ENCODE measurements around the gene SRSF12. TPM values are rescaled to one million over a fixed set of nuclear protein-coding genes. Genes with fewer than 3 reads are reported as not detected.
"Not testable (repeated sequence)": the region's sequence is repeated elsewhere in the genome, so short reads cannot be mapped to it uniquely, and the experiment has no call there.

SRSF12 gene
- total and polyA plus RNA-seq, 7 donors: 0.36 to 3.6 (median 1.1) TPM; not detected in 2

- no peak overlapping the region for H3K27ac ChIP-seq
- TF ChIP-seq EP300 (IDR thresholded peaks at IDR 0.05) (no peak), CTCF (IDR thresholded peaks at IDR 0.05) (no peak), POLR2AphosphoS5 (IDR thresholded peaks at IDR 0.05) (no peak)
- no peak overlapping the region for H3K4me3 ChIP-seq
- H3K27me3 ChIP-seq: no peaks in the 10 kb centered on the region
- peaks cover 0 to 9% (median 7%) of the 10 kb centered on the region in 4 donors for H3K4me1 ChIP-seq
- no peak for DNase-seq
- H3K36me3 ChIP-seq: no peaks in the 10 kb centered on the region
- H3K9me3 ChIP-seq: no peaks in the 10 kb centered on the region
- intact Hi-C loops (cut with DNase I): no loop called here
Measured at GRCh38 chr6:89067796-89068195, 50.1 kb downstream of the SRSF12 start.

GRCh38 chr6:89066940-89067646 is 50.8 kb downstream of the SRSF12 start:
- TF ChIP-seq POLR2AphosphoS5 (IDR thresholded peaks at IDR 0.05) (no peak), POLR2A (IDR thresholded peaks at IDR 0.05) (no peak), EP300 (IDR thresholded peaks at IDR 0.05) (no peak), CTCF (IDR thresholded peaks at IDR 0.05) (no peak)
- intact Hi-C loops (cut with DNase I): no loop called here
- Histone ChIP-seq H3K27me3 (no peaks in the 10 kb centered on the region), H3K36me3 (no peaks in the 10 kb centered on the region), H3K4me1 (peaks cover 0 to 2% (median under 1%) of the 10 kb centered on the region in 4 donors), H3K9me3 (no peaks in the 10 kb centered on the region), H3K27ac (no peak overlapping the region), H3K4me3 (no peak overlapping the region)
- 73 to 80% methylated on average over 4 of the region's 4 CpGs for WGBS, 2 donors
- DNase-seq: no peak

- H3K4me3 ChIP-seq, DNase-seq: not testable (repeated sequence)
- WGBS, 2 donors: 90 to 98% methylated on average over 9 of the region's 9 CpGs
Measured at GRCh38 chr6:89066121-89066520, 51.8 kb downstream of the SRSF12 start.

GRCh38 chr6:89064931-89065330 is 52.9 kb downstream of the SRSF12 start:
- intact Hi-C loops (cut with DNase I); H3K27ac ChIP-seq; H3K9me3 ChIP-seq; H3K4me3 ChIP-seq; H3K4me1 ChIP-seq; H3K27me3 ChIP-seq; H3K36me3 ChIP-seq; DNase-seq: not testable (repeated sequence)
- WGBS, 2 donors: 90 to 97% methylated on average over 22 of the region's 22 CpGs

More at GRCh38 chr6:89066121-89066520, 51.8 kb downstream of the SRSF12 start:
- H3K36me3 ChIP-seq; H3K27ac ChIP-seq; H3K27me3 ChIP-seq; H3K9me3 ChIP-seq; H3K4me1 ChIP-seq; intact Hi-C loops (cut with DNase I): not testable (repeated sequence)

- no peak for DNase-seq
- H3K9me3 ChIP-seq: no peaks in the 10 kb centered on the region
- H3K36me3 ChIP-seq: no peaks in the 10 kb centered on the region
- TF ChIP-seq POLR2AphosphoS5 (IDR thresholded peaks at IDR 0.05) (no peak), EP300 (IDR thresholded peaks at IDR 0.05) (no peak), CTCF (IDR thresholded peaks at IDR 0.05) (no peak), POLR2A (IDR thresholded peaks at IDR 0.05) (no peak)
- no peak overlapping the region for H3K4me3 ChIP-seq
- H3K4me1 ChIP-seq: no peaks in the 10 kb centered on the region
- WGBS, 2 donors: 95 to 96% methylated on average over 1 of the region's 1 CpG
- intact Hi-C loops (cut with DNase I): no loop called here
- no peak overlapping the region for H3K27ac ChIP-seq
- no peaks in the 10 kb centered on the region for H3K27me3 ChIP-seq
Measured at GRCh38 chr6:89063881-89064280, 54.0 kb downstream of the SRSF12 start.

- no peak overlapping the region for H3K4me3 ChIP-seq
- H3K4me1 ChIP-seq: no peaks in the 10 kb centered on the region
- WGBS, 2 donors: 96 to 97% methylated on average over 12 of the region's 12 CpGs
- no peaks in the 10 kb centered on the region for H3K36me3 ChIP-seq
- intact Hi-C loops (cut with DNase I): no loop called here
- no peak overlapping the region for H3K27ac ChIP-seq
- H3K27me3 ChIP-seq: no peaks in the 10 kb centered on the region
- no peak for TF ChIP-seq POLR2A (IDR thresholded peaks at IDR 0.05)
- no peak for TF ChIP-seq EP300 (IDR thresholded peaks at IDR 0.05)
- no peak for TF ChIP-seq POLR2AphosphoS5 (IDR thresholded peaks at IDR 0.05)
- TF ChIP-seq CTCF (IDR thresholded peaks at IDR 0.05): no peak
- no peak for DNase-seq
- H3K9me3 ChIP-seq: no peaks in the 10 kb centered on the region
Measured at GRCh38 chr6:89059227-89059626, 58.6 kb downstream of the SRSF12 start.

Measured in sigmoid colon (tissue), 7 donors.